GM12892 (cell line): Measurements from ENCODE around the gene PLAAT3.
"Not testable (repeated sequence)": the region's sequence is repeated elsewhere in the genome, so short reads cannot be mapped to it uniquely, and the experiment has no call there.

Source experiments
- DNase-seq: peaks from one replicate; pipeline ENCODE4 v3.0.0; 2011; ENCODE audit not compliant: insufficient read length
- FAIRE-seq: peaks from 2 replicates; lab custom pipeline; 2011; peaks lifted over from hg19 to GRCh38; lab: Jason Lieb, UNC
- POLR2A ChIP-seq: IDR thresholded peaks from 2 replicates; pipeline ENCODE4 v1.6.1; 2011; ENCODE audit warnings: low read depth, low read length, control low read depth
- POLR2AphosphoS5 ChIP-seq: IDR thresholded peaks from 2 replicates; pipeline ENCODE4 v1.6.1; 2011; ENCODE audit warnings: low read depth, low read length, control low read depth
- TAF1 ChIP-seq: IDR thresholded peaks from 2 replicates; pipeline ENCODE4 v1.6.1; 2011; ENCODE audit warnings: low read depth, mild to moderate bottlenecking, control low read depth, low read length, borderline replicate concordance

PLAAT3 gene

DNA sequence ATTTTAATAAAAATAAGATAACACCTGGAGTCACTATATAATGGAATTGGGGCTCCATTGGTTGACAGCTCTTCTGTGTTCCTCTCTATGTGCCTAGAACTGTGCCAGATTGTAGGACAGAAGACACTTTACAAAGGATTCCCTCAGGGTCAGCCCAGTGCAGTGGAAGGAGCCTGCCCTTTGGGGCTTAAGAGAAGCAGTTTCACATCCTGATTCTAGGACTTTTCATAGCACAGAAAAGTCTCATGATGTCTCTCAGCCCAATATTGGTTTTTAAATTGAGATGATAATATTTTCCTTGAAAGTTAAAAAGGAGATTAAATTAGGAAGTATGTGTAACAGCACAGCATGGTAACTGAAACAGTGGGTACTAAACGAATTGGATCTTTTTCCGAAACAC lies 70.5 kb downstream of the PLAAT3 start:
- DNase-seq = no peak
- FAIRE-seq = no peak
- TF ChIP-seq POLR2AphosphoS5 (no peak), TAF1 (no peak), POLR2A (no peak)

DNA sequence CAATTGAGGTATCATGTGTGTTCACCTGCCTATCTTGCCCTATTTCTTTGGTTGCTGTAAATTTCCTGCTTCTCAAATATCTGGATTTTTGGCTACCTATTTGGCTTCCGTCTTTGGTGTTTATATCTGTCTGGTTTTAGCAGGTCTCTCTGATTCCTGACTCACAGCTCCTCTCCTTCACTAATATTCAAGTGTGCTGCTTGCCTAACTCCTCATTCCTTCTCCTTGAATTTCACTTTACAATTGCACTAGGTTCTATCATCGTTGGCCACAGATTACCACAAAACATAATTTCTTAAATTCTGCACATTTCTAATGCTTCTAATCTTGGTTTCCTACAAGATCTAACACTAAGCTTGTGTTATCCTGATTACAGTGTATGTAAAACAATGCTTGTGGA lies 71.7 kb downstream of the PLAAT3 start:
- not testable (repeated sequence) for DNase-seq
- FAIRE-seq = peak; percentile 9

DNA sequence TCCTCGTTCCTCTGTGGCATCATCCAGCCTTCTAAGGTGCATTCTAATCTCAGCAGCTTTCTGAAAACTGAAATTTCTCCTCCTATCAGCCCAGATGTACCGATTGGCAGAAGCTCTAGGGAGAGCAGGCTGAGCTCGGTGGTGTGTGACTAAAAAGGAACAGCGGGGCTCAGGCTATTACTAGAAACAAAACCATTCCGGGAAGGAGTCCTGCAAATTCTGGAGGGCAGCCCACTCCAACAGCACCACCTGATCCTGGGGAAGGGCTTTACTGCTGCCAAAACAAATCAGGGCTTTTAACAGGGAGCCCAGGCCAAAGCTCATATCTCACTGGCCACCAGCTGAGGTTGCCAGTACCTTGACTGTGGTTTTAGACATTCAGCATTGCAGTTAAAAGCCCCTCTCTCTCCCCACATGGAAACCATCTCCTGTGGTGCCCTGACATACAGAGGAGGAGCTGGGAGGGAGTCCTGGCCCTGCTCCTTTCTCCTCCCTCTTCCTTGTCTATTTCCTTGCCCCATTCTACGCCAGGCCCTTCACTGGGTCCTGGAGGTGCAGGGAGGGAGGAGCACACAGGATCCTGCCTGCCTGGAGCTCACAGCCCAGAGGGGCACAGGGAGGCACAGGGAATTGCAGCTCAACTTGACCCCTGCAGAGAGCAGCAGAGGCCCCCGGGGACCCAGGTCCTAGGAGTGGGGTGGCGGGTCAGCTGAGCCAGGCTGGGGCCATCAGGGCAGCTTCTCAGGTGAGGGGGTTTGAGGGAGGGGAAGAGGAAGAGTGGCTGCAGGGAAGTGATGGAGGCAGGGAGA lies 76.7 kb downstream of the PLAAT3 start:
- no peak for TF ChIP-seq TAF1
- no peak for TF ChIP-seq POLR2AphosphoS5
- TF ChIP-seq POLR2A = no peak
- FAIRE-seq (no peak), DNase-seq (no peak)

DNA sequence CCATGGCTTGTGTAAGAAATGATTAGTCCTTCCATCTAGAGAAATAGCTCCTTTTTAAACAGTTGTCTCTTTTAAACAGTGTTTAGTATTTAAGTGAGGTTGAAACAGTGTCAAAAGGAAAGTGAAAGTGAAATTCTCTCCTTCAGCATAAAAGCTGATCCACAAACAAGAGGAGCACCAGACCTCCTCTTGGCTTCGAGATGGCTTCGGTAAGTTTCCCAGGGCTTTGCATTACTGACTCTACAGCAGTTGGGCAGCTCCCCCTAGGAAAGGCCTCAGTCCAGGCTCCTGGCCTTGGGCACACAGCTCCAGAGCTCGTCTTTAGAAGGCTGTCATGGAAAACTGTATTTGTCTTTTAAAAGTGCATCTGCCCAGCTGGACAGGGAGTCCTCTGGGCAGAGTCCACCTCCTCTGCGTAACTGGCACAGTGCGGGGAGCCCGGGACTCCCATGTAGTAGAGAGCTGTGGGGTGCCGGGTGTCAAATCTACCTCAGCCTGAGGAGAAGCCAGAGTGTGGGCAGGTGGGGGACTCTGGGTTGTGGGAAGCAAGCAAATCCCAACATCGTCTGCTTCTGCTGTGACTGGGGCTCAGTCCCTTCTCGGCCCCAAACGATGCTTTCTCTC lies 77.5 kb downstream of the PLAAT3 start, which contains the start of gene PLAAT4:
PLAAT4 (plus strand) TSS at position 140 of the 624 bp plus-strand sequence; CDS start at position 201, 61 bp downstream.
- DNase-seq = peak; percentile 46
- FAIRE-seq = peak; percentile 96

DNA sequence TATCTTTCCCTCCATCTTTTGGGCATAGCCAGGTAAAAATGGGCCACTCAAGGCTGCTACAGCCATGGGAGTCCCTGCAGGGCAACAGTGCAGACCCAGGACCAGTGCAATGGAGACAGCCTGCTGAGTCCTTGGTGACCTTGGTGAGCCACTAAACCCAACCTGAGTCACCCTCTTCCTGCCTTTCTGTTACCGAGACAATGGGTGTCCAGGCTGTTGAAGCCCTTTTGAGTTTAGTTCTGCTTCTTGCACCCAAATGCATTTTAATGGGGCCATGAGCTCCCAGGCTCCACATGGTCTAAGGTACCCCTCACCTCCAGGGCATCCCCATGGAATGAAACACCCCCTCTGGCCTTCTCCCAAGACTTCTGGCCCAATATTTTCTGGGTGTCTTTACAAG lies 78.5 kb downstream of the PLAAT3 start:
- FAIRE-seq = peak; percentile 24
- no peak for TF ChIP-seq TAF1
- TF ChIP-seq POLR2AphosphoS5 = no peak
- TF ChIP-seq POLR2A = no peak
- DNase-seq = no peak

More for the DNA sequence above, 77.5 kb downstream of the PLAAT3 start, which contains the start of gene PLAAT4:
- TF ChIP-seq POLR2AphosphoS5 = no peak
- no peak for TF ChIP-seq POLR2A
- TF ChIP-seq TAF1 = no peak

DNA sequence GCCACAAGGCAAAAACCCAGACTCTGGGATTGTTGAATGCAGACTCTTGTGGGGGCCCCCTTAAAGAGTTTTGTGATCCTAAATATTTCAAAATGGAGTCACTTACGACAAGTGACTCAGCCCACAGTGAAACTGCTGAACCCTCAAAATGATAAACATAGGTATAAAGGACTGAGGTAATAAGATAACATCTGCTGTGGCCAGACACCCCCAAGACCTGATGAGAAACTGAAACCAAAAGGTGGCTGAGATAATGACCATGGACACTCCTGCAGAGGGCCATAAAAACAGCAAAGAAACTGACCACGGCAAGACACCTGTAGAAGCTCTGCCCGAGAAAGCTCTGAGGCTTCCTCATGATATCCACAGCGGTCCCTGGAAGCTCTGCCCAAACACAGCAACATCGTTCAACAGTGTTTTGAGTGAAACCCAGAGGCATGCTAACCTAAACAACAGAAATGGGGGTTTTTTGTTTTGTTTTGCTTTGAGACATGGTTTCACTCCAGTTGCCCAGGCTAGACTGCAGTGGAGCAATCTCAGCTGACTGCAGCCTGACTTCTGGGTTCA lies 79.3 kb downstream of the PLAAT3 start:
- peak; percentile 70 for FAIRE-seq

DNA sequence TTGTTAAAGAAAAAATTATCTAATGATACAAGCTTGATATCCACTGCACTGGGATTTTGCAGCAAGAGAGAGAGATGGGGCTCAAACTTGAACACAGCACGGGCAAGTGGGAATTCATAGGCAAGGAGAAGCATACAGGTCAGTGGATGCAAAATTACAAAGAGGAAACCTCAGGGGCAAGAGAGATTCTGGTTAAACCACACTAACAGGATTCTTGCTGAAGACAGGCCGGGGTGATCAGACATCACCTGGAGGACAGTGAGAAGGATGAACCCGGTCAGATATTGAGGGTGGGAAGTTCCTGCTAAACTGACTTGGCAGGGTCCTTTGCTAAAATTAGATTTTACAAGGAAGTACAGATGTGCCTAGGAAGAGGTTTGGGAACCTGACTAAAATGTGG lies 80.2 kb downstream of the PLAAT3 start:
- TF ChIP-seq POLR2A = no peak
- TF ChIP-seq TAF1 = no peak
- no peak for TF ChIP-seq POLR2AphosphoS5
- no peak for FAIRE-seq
- no peak for DNase-seq

More for the DNA sequence above, 79.3 kb downstream of the PLAAT3 start:
- no peak for DNase-seq
- TF ChIP-seq TAF1 = no peak

DNA sequence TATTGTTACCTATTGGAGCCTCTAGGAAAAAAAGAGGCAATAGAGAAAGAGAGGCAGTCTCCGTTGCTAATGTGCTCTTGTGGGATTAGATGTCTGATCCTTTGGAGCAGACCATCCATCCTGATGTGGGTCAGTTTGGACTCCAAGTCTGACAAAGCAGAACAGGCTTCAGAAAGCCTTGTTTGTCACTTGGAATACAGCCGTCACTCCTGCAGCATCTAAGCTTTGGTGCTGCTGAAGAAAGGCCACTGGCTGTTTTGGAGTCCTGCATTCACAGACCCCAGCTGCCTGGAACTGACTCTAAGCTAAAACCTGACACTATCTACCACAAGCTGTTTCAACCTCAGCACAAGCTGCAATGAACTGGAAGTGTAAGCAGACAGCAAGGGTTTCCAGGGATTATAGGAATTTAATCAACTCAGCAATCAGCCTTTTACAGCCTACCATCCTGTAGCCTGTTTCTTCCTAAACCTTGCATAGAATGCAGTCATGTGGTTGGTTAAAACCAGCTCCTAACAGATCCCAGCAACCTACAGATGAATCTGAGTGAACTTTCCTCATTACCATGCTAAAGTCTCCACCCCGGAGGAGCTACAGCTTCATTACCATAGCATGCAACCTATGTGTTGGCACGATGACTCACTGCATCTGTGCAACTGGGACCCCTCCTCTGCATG lies 81.3 kb downstream of the PLAAT3 start:
- FAIRE-seq (no peak), DNase-seq (no peak)
- TF ChIP-seq TAF1 (no peak), POLR2AphosphoS5 (no peak), POLR2A (no peak)

DNA sequence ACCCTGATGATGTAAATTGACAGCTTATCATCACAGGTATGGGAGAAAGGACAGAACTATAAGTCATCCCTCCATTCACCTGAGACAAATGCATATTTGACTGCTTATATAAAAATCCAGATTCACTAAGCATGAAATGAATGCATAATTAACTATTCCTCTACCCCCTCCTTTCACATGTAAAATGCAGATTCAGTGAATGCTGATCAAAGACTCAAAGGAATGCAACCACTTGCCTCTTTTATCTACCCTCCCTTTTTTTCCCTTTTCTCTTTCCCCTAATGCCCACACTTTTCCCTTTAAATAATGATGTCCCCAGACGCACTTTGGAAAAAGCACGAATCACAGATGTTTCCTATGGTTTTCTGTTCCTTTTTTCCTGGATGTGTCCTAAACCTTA lies 82.1 kb downstream of the PLAAT3 start:
- TF ChIP-seq TAF1 (no peak), POLR2AphosphoS5 (no peak), POLR2A (no peak)
- DNase-seq = no peak
- no peak for FAIRE-seq

DNA sequence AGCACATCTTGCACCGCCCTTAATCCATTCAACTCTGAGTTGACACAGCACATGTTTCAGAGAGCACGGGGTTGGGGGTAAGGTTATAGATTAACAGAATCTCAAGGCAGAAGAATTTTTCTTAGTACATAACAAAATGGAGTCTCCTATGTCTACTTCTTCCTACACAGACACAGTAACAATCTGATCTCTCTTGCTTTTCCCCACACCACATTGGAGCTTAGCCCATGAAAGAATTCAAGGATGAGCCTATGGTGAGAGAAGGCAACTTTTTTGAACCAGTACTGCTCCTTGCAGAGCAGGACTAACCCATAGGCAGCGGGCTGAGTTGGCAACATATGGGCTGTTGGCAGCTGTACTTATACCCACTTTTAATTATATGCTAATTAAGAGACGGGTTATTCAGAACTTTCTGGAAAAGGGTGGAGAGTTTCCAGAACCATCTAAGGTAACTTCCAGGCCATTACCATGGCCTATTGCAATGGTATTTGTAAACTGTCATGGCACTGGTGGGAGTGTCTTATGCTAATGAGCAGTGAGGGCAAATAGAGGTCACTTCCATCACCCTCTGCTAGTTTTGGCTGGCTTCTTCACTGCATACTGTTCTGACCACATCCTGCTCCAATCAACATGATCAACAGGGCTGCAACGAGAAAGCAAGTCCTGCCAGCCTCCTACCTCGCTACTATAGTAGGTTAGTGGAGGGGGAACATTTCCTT lies 83.0 kb downstream of the PLAAT3 start:
- not testable (repeated sequence) for DNase-seq
- peak; percentile 97 for FAIRE-seq

DNA sequence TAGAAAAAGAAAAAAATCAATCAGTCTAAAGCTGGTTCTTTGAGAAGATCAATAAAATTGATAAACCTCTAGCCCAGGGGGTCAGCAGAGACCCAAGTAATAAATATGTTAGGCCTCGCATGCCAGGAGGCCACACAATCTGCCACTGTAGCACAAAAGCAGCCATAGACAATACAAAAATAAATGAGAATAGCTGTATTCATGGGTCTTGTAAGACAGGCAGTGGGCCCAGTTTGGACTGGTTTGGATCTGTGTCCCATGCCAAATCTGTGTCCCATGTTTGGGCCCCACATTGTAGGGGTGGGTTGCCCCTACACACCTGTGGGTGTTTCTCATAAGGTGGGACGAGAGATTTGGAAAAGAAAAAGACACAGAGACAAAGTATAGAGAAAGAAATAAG lies 84.2 kb downstream of the PLAAT3 start:
- no peak for FAIRE-seq
- no peak for TF ChIP-seq POLR2A
- TF ChIP-seq POLR2AphosphoS5 = no peak
- no peak for TF ChIP-seq TAF1
- DNase-seq = no peak

DNA sequence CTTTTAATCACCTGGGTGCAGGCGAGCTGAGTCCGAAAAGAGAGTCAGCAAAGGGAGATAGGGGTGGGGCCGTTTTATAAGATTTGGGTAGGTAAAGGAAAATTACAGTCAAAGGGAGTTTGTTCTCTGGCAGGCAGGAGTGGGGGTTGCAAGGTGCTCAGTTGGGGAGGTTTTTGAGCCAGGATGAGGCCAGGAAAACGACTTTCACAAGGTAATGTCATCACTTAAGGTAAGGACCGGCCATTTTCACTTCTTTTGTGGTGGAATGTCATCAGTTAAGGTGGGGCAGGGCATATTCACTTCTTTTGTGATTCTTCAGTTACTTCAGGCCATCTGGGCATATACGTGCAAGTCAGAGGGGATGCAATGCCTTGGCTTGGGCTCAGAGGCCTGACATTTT lies 84.9 kb downstream of the PLAAT3 start:
- FAIRE-seq, DNase-seq: not testable (repeated sequence)

DNA sequence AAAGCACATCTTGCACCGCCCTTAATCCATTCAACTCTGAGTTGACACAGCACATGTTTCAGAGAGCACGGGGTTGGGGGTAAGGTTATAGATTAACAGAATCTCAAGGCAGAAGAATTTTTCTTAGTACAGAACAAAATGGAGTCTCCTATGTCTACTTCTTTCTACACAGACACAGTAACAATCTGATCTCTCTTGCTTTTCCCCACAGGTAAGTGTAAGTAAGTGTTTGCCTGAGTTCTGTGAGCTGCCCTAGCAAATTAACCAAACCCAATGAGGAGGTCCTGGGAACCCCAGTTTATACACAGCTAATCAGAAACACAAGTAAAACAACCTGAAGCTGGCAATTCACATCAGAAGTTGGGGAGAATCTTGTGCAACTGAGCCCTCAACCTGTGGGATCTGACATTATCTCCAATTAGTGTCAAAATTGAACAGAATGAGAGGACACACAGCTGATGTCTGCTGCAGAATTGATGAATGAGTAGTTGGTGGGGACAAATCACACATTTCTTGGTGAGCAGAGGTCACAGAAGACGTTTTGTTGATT lies 85.4 kb downstream of the PLAAT3 start:
- not testable (repeated sequence) for DNase-seq, FAIRE-seq

DNA sequence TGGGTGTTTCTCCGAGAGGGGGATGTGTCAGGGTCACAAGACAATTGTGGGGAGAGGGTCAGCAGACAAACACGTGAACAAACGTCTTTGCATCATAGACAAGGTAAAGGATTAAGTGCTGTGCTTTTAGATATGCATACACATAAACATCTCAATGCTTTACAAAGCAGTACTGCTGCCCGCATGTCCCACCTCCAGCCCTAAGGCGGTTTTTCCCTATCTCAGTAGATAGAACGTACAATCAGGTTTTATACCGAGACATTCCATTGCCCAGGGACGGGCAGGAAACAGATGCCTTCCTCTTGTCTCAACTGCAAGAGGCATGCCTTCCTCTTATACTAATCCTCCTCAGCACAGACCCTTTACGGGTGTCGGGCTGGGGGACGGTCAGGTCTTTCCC lies 86.1 kb downstream of the PLAAT3 start:
- FAIRE-seq = not testable (repeated sequence)

More for the DNA sequence above, 86.1 kb downstream of the PLAAT3 start:
- DNase-seq = not testable (repeated sequence)
